HCT116 (cell line): ENCODE results near the gene PRKCH. TPM values are rescaled to one million over a fixed set of nuclear protein-coding genes. Genes with fewer than 3 reads are reported as not detected.

ENCODE experiments used
- ATAC-seq: fragments of 200-7000 bp; cut with Tn5 transposase; 2 replicates; pipeline ENCODE4 v1.9.1; 2020; ENCODE audit warnings: mild to moderate bottlenecking, moderate library complexity
- BruUV-seq: library from RNA; stranded (reverse); fragments of 400-500 nt; replicated peaks from 2 replicates; lab custom pipeline; 2021; lab: Mats Ljungman, UMichigan
- CTCF ChIA-PET: fragments of 300-600 bp; sonication (Branson Sonifier 250); formaldehyde crosslinking; loops from one replicate; lab custom pipeline; 2021; ENCODE audit warnings: antibody characterized with exemption; lab: Charles Lee
- POLR2A ChIA-PET: fragments of 300-600, 350-600 bp; sonication (Branson Sonifier 250); formaldehyde crosslinking; loops from one replicate; lab custom pipeline; 2021; ENCODE audit warnings: antibody characterized with exemption; lab: Charles Lee
- RAD21 ChIA-PET, 2 experiments: fragments of 300-600 bp; sonication (Branson Sonifier 250); formaldehyde crosslinking; loops; one replicate each; lab custom pipeline; 2023; ENCODE audit warnings: low total read pairs in 2 of 2; ENCODE audit not compliant: uncharacterized antibody in 2 of 2, unreplicated experiment in 2 of 2, low non-redundant PET in 1 of 2; lab: Charles Lee
- DNase-seq: peaks from one replicate; pipeline ENCODE4 v3.0.0-alpha.2; 2010; ENCODE audit warnings: low read depth, low spot score
- H2AFZ ChIP-seq: fragments of 200-600 bp; shearing (Covaris generic), sonication (generic); 2 replicates; pipeline ENCODE4 v1.6.1; 2017; ENCODE audit warnings: low read depth, mixed run types, mixed read lengths, antibody characterized with exemption, low read length; ENCODE audit not compliant: poor library complexity, severe bottlenecking
- H3K27ac ChIP-seq: 2 replicates; pipeline ENCODE4 v1.5.1; 2012; ENCODE audit warnings: low read depth, low read length
- H3K27me3 ChIP-seq: fragments of 200-600 bp; sonication (generic); 2 replicates; pipeline ENCODE4 v1.6.1; 2016; ENCODE audit warnings: mixed run types, low read length, mixed read lengths; ENCODE audit not compliant: insufficient read depth
- H3K36me3 ChIP-seq, 2 experiments: fragments of 200-500 bp in 1 of 2; fragments of 200-600 bp in 1 of 2; sonication (Bioruptor generic) in 1 of 2; sonication (generic) in 1 of 2; 2 replicates each; pipeline versions ENCODE4 v1.5.1 to v1.6.1; 2014 to 2016; ENCODE audit warnings: low read length in 2 of 2, inconsistent platforms in 1 of 2, mixed read lengths in 1 of 2, mixed run types in 1 of 2; ENCODE audit not compliant: insufficient read depth in 2 of 2, control insufficient read depth in 1 of 2
- H3K4me1 ChIP-seq, 2 experiments: fragments of 200-600 bp in 1 of 2; sonication (generic) in 1 of 2; 2 replicates each; pipeline versions ENCODE4 v1.5.1 to v1.6.1; 2012 to 2017; ENCODE audit warnings: low read length in 2 of 2, inconsistent platforms in 1 of 2, mild to moderate bottlenecking in 1 of 2, mixed read lengths in 1 of 2, mixed run types in 1 of 2, moderate library complexity in 1 of 2; ENCODE audit not compliant: insufficient read depth in 2 of 2, control insufficient read depth in 1 of 2
- H3K4me2 ChIP-seq: fragments of 200-600 bp; sonication (generic); 2 replicates; pipeline ENCODE4 v1.6.1; 2017; ENCODE audit warnings: mixed run types, low read length, mixed read lengths
- H3K4me3 ChIP-seq, 2 experiments: fragments of 200-600 bp in 1 of 2; sonication (generic) in 1 of 2; replicated peaks in 1 of 2; 2 replicates each; pipeline ENCODE4 v1.5.1; 2011 to 2016; ENCODE audit warnings: low read length in 2 of 2, control low read depth in 1 of 2, low read depth in 1 of 2, mild to moderate bottlenecking in 1 of 2, mixed read lengths in 1 of 2, mixed run types in 1 of 2
- H3K79me2 ChIP-seq: fragments of 200-600 bp; sonication (generic); 2 replicates; pipeline ENCODE4 v1.6.1; 2017; ENCODE audit warnings: mild to moderate bottlenecking, mixed run types, low read length, moderate library complexity, mixed read lengths; ENCODE audit not compliant: insufficient read depth
- H3K9ac ChIP-seq: fragments of 200-600 bp; sonication (generic); 2 replicates; pipeline ENCODE4 v1.6.1; 2016; ENCODE audit warnings: low read length, mixed read lengths
- H3K9me2 ChIP-seq: fragments of 200-600 bp; sonication (generic), shearing (Covaris generic); 2 replicates; pipeline ENCODE4 v1.6.1; 2017; ENCODE audit warnings: mixed run types, mild to moderate bottlenecking, moderate library complexity; ENCODE audit not compliant: insufficient read depth
- H3K9me3 ChIP-seq, 2 experiments: fragments of 200-500 bp in 1 of 2; fragments of 200-600 bp in 1 of 2; sonication (Bioruptor generic) in 1 of 2; sonication (generic) in 1 of 2; 2 replicates each; pipeline ENCODE4 v1.6.1; 2014 to 2017; ENCODE audit warnings: low read length in 2 of 2, mixed read lengths in 2 of 2, inconsistent platforms in 1 of 2, low read depth in 1 of 2, mild to moderate bottlenecking in 1 of 2, mixed run types in 1 of 2, moderate library complexity in 1 of 2; ENCODE audit not compliant: control insufficient read depth in 1 of 2, insufficient read depth in 1 of 2
- H4K20me1 ChIP-seq: fragments of 200-600 bp; sonication (generic), shearing (Covaris generic); 2 replicates; pipeline ENCODE4 v1.6.1; 2017; ENCODE audit warnings: mixed run types, mild to moderate bottlenecking, moderate library complexity; ENCODE audit not compliant: insufficient read depth
- CBX3 ChIP-seq: IDR thresholded peaks from 2 replicates; pipeline ENCODE4 v1.6.1; 2012; ENCODE audit warnings: low read depth
- EGR1 ChIP-seq: IDR thresholded peaks from 2 replicates; pipeline ENCODE4 v1.6.1; 2012; ENCODE audit warnings: low read depth
- EZH2 ChIP-seq: fragments of 200-600 bp; sonication (generic); IDR thresholded peaks from 2 replicates; pipeline ENCODE4 v1.6.1; 2017; ENCODE audit warnings: antibody characterized with exemption, mixed run types
- FOSL1 ChIP-seq: IDR thresholded peaks from 2 replicates; pipeline ENCODE4 v1.6.1; 2012; ENCODE audit warnings: low read depth
- JUND ChIP-seq: IDR thresholded peaks from 2 replicates; pipeline ENCODE4 v1.6.1; 2012
- POLR2A ChIP-seq: IDR thresholded peaks from 2 replicates; pipeline ENCODE4 v1.7.0; 2011; ENCODE audit warnings: borderline replicate concordance; ENCODE audit not compliant: insufficient read depth, insufficient read length; ENCODE audit errors: extremely low read depth
- POLR2AphosphoS5 ChIP-seq: IDR thresholded peaks from 2 replicates; pipeline ENCODE4 v1.6.1; 2011; ENCODE audit warnings: mild to moderate bottlenecking, low read depth, low read length, moderate library complexity
- SP1 ChIP-seq: IDR thresholded peaks from 2 replicates; pipeline ENCODE4 v1.6.1; 2012; ENCODE audit warnings: low read depth
- ZFX ChIP-seq: fragments of 450-650 bp; IDR thresholded peaks from 2 replicates; pipeline ENCODE4 v1.6.1; 2017
- intact Hi-C: fragments of 100-400 bp; cut with micrococcal nuclease; formaldehyde crosslinking; loops from 2 replicates; pipeline ENCODE4 v1.10.0; 2022
- total RNA-seq: library from RNA; stranded (reverse); gene quantifications from one replicate; pipeline ENCODE4 v1.2.1, GENCODE V29; 2021; ENCODE audit not compliant: unreplicated experiment
- TF ChIP-seq, protein P1 (sequence below): IDR thresholded peaks from 2 replicates; pipeline ENCODE4 v1.6.1; 2012
- TF ChIP-seq, protein P2 (sequence below), 3 experiments: fragments of 200-600 bp in 1 of 3; sonication (generic) in 1 of 3; IDR thresholded peaks in 2 of 3; conservative IDR thresholded peaks in 1 of 3; 2 replicates each; pipeline ENCODE4 v1.5.1; 2012 to 2017; ENCODE audit warnings: low read depth in 2 of 3, low read length in 2 of 3, antibody characterized with exemption in 1 of 3, borderline replicate concordance in 1 of 3, control low read depth in 1 of 3, mild to moderate bottlenecking in 1 of 3, mixed read lengths in 1 of 3, mixed run types in 1 of 3, moderate library complexity in 1 of 3; ENCODE audit not compliant: insufficient read depth in 1 of 3
- TF ChIP-seq, protein P3 (sequence below): IDR thresholded peaks from 2 replicates; pipeline ENCODE4 v1.6.1; 2011; ENCODE audit warnings: mild to moderate bottlenecking, low read length, moderate library complexity; ENCODE audit not compliant: insufficient replicate concordance; ENCODE audit errors: extremely low read depth

The PRKCH gene
- total RNA-seq, 1 experiment from 2014 or later: 16.6 TPM

DNA sequence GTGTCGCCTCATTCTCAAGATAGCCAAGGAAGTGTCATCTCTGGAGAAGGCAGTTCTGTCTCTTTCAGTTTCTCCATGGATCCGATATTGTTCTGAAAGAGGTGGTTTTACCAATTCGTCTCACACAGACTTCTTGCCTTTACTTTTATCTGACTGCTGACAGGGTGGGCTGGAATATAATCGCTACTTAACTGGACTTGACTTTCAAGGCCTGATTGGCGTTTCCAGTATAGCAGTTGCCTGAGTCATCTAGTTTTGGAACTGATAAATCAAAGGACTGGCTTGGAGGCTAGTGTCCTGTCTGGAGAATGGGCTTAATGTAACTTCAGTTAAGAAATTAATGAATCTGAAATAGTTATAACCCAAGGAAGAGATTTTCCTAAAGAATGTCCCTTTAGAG is 21.6 kb downstream of the PRKCH start:
- peaks cover 11 to 18% of the 10 kb centered on the region in 2 experiments; a peak in 3 of 4 replicates for H3K4me1 ChIP-seq
- no peaks in the 10 kb centered on the region for H4K20me1 ChIP-seq
- no peak for TF ChIP-seq SP1
- no peak for TF ChIP-seq JUND
- TF ChIP-seq ZFX: no peak
- TF ChIP-seq CBX3: no peak
- no peak for TF ChIP-seq EZH2
- TF ChIP-seq, protein P1, sequence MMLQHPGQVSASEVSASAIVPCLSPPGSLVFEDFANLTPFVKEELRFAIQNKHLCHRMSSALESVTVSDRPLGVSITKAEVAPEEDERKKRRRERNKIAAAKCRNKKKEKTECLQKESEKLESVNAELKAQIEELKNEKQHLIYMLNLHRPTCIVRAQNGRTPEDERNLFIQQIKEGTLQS: no peak
- no peak for TF ChIP-seq POLR2A
- TF ChIP-seq, protein P2, sequence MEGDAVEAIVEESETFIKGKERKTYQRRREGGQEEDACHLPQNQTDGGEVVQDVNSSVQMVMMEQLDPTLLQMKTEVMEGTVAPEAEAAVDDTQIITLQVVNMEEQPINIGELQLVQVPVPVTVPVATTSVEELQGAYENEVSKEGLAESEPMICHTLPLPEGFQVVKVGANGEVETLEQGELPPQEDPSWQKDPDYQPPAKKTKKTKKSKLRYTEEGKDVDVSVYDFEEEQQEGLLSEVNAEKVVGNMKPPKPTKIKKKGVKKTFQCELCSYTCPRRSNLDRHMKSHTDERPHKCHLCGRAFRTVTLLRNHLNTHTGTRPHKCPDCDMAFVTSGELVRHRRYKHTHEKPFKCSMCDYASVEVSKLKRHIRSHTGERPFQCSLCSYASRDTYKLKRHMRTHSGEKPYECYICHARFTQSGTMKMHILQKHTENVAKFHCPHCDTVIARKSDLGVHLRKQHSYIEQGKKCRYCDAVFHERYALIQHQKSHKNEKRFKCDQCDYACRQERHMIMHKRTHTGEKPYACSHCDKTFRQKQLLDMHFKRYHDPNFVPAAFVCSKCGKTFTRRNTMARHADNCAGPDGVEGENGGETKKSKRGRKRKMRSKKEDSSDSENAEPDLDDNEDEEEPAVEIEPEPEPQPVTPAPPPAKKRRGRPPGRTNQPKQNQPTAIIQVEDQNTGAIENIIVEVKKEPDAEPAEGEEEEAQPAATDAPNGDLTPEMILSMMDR (IDR thresholded peaks at IDR 0.05 in 2 of 3, conservative IDR thresholded peaks at IDR 0.05 in 1 of 3; ENCODE audit: borderline replicate concordance in 1 of 3, insufficient read depth in 1 of 3, low read depth in 2 of 3, low read length in 2 of 3): no peak
- TF ChIP-seq, protein P3, sequence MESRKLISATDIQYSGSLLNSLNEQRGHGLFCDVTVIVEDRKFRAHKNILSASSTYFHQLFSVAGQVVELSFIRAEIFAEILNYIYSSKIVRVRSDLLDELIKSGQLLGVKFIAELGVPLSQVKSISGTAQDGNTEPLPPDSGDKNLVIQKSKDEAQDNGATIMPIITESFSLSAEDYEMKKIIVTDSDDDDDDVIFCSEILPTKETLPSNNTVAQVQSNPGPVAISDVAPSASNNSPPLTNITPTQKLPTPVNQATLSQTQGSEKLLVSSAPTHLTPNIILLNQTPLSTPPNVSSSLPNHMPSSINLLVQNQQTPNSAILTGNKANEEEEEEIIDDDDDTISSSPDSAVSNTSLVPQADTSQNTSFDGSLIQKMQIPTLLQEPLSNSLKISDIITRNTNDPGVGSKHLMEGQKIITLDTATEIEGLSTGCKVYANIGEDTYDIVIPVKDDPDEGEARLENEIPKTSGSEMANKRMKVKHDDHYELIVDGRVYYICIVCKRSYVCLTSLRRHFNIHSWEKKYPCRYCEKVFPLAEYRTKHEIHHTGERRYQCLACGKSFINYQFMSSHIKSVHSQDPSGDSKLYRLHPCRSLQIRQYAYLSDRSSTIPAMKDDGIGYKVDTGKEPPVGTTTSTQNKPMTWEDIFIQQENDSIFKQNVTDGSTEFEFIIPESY: no peak
- no peak for TF ChIP-seq EGR1
- no peak for TF ChIP-seq POLR2AphosphoS5
- no peak for TF ChIP-seq FOSL1
- CTCF ChIA-PET: no interaction called here
- POLR2A ChIA-PET: interaction anchor here (0.7 kb wide), 1 partner anchor 44 kb away, joined by 4 read pairs; no protein-coding TSS in a partner anchor
- intact Hi-C loops: no loop called here
- no peak overlapping the region for H3K9ac ChIP-seq
- no peaks in the 10 kb centered on the region for H3K27me3 ChIP-seq
- ATAC-seq (no peak), DNase-seq (no peak)
- no peak overlapping the region for H2AFZ ChIP-seq
- no peaks in the 10 kb centered on the region for H3K9me2 ChIP-seq
- H3K36me3 ChIP-seq: no peaks in the 10 kb centered on the region
- no peak overlapping the region for H3K27ac ChIP-seq
- no peak overlapping the region for H3K4me3 ChIP-seq
- BruUV-seq: no TSS peak
- RAD21 ChIA-PET: no interaction called here
- no peaks in the 10 kb centered on the region for H3K9me3 ChIP-seq
- H3K79me2 ChIP-seq: peaks cover 12% of the 10 kb centered on the region; the same call in 1 of the 2 replicates
- no peak overlapping the region for H3K4me2 ChIP-seq
